Measurements from ENCODE around the gene TBX5.

Gene TBX5

DNA sequence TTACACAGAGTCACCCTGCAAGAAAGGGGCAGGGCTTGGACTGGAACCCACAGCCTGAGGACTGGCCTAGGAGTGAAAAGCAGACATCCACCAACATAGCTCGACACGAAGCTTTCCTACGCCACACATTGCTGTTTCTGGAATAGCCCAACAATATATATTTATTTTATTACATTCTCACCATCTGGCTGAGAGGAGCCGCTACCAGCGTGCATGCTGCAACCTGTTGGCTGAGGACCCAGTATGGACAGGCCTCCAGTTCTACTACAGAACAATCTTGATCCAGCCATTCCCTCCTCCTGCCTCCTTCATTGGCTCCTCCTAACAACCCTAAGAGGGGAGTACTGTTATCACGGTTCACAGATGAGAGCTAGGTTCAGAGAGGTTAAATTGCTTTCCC is 35.6 kb upstream of the TBX5 start:
- TF ChIP-seq POLR2A (IDR thresholded peaks at IDR 0.05; ENCODE audit: low read length), result no peak
- TF ChIP-seq GATA1 (IDR thresholded peaks at IDR 0.05; ENCODE audit: low read depth, low read length), result no peak
- DNase-seq, result no peak

DNA sequence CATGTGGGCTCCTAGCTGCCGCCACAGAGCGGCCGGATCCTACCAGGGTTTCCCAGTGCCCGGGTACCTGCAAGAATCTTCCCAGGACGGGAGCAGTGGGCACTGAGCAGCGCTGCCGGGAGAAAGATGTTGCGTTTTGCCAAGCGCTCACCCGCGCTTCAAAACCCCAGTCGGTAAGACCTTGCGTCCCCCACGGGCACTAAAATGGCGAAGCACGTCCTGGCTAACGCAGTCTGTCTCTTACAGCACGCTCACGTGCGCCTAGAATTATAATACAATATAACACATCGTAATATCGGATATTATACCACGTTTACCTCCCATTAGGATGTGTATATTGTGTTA is 35.1 kb upstream of the TBX5 start:
- DNase-seq, result no peak
- TF ChIP-seq POLR2A (IDR thresholded peaks at IDR 0.05; ENCODE audit: low read length) (no peak), GATA1 (IDR thresholded peaks at IDR 0.05; ENCODE audit: low read depth, low read length) (no peak)

DNA sequence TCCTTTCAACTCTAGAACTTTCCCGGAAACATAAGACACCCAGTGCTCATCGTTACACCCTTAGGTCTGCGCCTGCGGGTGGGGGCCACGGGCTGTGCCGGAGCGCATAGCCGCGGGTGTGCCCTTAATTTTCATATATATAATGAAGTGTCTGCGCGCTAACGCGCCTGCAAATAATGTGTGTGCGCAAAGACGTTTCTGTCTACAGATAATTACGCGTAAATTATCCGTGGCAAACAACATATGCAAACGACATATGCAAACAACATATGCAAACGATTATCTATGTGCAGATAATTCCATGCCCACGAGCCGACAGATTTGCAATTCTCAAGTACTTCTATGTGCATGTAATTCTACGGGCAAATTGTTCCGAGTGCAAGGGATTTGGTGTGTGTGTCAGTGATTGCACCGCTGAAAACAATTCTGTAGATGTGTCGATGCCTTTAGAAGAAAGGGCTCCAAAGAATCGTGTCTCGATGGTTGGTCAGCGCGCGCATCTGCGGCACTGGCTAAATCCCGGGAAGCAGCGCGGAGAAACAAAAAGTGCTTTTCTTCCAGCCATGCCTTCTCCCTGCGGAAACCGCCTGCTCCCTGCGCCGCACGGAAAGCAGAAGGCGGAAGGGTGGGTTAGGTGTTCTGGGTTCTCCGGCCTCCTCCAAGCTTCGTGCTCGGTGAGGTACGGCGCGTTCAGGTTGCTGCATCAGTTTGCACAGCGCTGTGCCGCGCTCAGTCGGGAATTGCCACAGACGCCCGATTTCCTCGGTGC is 34.5 kb upstream of the TBX5 start:
- DNase-seq, result no peak
- no peak for TF ChIP-seq GATA1 (IDR thresholded peaks at IDR 0.05; ENCODE audit: low read depth, low read length)
- no peak for TF ChIP-seq POLR2A (IDR thresholded peaks at IDR 0.05; ENCODE audit: low read length)

DNA sequence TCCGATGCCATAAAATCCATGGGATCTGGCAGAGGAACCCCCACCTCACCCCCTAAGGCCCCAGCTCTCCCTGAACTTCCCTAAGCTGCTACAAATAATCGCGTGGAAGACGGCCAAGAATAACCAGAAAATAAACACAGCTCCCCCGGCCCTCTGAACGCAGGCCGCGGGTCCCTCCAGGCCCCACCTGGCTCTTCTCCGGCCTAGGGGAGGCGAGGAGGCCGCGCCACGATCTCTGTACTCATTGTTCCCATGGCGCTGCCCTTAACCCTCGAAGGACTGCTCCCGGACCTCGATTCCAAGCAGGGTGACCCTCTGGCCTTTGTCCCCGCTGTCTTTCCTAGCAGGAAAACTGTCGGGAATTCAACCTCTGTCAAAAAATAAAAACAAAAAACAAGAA is 33.9 kb upstream of the TBX5 start:
- TF ChIP-seq POLR2A (IDR thresholded peaks at IDR 0.05; ENCODE audit: low read length) (no peak), GATA1 (IDR thresholded peaks at IDR 0.05; ENCODE audit: low read depth, low read length) (no peak)
- no peak for DNase-seq

DNA sequence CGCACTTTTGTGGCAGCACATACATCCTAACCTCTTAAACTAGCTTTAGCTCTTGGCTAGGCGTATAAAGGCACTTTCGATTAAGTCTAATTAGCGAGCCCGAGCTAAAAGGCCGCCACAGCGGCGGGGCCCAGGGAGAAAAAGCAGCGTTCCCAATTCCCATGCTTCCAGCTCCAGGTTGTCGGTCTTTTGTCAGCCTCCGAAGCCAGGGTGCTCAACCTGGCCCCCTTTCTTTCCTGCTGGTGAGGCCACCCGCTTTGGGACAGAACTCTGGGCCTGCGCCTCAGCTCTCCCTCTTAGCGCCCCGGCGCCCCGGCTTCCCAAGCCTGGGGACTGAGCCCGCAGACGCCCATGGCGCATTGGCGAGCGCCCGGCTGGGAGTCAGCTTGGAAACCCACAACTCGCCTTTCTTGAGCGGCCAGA is 33.3 kb upstream of the TBX5 start:
- no peak for TF ChIP-seq POLR2A (IDR thresholded peaks at IDR 0.05; ENCODE audit: low read length)
- TF ChIP-seq GATA1 (IDR thresholded peaks at IDR 0.05; ENCODE audit: low read depth, low read length), result no peak
- DNase-seq, result no peak

DNA sequence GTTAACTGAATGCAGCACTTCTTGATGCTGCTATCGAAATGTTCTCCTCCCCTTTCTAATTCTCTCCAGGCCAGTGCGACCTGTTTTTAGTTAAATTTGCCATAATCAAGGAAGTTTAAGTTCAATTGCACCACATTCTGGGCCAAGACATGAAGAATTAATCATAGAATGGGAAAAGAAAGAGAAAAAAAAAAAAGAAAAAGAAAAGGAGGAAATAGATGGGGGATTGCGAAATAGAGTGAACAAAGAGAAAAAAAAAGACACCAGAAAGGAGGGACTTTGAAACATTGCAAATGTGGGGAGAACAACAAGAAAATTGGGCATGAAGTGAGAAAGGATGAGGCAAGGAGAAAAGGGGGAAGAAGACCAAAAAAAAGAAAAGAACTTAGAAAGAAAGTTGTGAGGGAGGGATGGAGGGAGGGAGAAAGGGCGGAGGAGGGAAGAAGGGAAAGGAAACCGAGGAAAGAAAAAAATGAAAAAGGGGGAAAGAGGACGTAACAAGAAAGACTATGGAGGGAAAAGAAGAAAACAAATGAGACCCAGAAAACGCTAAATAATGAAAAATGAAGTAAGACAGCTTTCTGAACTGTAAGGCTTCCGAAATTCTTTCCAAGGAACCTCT is 32.8 kb upstream of the TBX5 start:
- no peak for DNase-seq
- TF ChIP-seq GATA1 (IDR thresholded peaks at IDR 0.05; ENCODE audit: low read depth, low read length) (no peak), POLR2A (IDR thresholded peaks at IDR 0.05; ENCODE audit: low read length) (no peak)

DNA sequence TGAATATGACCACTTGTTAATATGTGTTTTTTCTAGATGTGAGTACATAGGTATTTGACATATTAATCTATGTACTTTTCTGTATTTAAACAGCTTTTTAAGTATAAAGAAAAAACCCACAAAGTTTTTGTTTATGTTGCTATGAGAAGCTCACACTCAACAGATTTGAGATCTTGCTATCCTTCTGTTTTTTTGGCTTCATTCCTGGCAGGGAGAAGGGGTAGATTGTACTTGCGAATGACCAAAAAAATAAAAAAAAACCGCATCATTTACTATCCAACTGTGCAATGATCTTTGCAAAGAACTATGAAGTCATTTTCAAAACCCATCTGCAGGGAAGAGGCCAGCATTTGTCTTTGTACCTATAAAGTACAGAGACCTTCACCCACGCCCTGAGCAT is 28.4 kb upstream of the TBX5 start:
- DNase-seq, result no peak
- TF ChIP-seq POLR2A (IDR thresholded peaks at IDR 0.05; ENCODE audit: low read length), result no peak

DNA sequence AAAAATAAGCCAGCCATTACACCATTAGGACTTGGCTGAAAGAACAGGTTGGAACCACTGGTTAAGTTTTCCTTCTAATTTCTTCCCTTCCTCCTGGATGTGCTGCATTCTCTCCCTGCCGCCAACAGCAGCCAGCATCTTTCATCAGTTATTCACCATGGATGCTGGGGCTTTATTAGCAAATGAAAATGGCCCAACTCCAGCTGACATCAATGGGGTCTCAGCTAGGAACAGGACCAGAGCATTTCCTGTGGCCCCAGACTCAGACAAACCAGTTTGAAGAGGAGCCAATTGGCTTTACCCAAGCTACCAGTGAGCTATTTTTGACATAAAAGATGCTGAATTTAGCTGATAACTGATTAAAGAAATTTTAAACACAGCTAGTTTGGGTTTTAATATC is 26.0 kb upstream of the TBX5 start:
- TF ChIP-seq GATA1 (IDR thresholded peaks at IDR 0.05; ENCODE audit: low read depth, low read length) (no peak), POLR2A (IDR thresholded peaks at IDR 0.05; ENCODE audit: low read length) (no peak)
- DNase-seq, result no peak

DNA sequence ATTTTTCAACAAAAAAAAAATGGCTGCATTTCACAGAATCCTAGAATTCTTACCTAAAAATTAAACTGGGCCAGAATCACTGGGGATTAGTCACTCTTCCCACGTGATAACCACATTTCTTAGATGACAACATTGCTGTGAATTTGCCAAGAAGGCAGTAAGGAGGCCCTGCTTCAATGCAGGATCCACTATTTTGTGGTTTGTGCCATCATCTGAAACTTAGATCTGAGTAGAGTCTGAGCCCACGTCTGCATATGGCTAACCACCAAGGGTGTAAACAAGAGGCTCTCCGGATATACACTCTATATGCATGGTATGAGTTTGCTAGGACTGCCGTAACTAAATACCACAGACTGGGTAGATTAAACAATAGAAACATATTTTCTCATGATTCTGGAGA is 24.4 kb upstream of the TBX5 start:
- no peak for DNase-seq
- TF ChIP-seq POLR2A (IDR thresholded peaks at IDR 0.05; ENCODE audit: low read length), result no peak
- TF ChIP-seq GATA1 (IDR thresholded peaks at IDR 0.05; ENCODE audit: low read depth, low read length), result no peak

DNA sequence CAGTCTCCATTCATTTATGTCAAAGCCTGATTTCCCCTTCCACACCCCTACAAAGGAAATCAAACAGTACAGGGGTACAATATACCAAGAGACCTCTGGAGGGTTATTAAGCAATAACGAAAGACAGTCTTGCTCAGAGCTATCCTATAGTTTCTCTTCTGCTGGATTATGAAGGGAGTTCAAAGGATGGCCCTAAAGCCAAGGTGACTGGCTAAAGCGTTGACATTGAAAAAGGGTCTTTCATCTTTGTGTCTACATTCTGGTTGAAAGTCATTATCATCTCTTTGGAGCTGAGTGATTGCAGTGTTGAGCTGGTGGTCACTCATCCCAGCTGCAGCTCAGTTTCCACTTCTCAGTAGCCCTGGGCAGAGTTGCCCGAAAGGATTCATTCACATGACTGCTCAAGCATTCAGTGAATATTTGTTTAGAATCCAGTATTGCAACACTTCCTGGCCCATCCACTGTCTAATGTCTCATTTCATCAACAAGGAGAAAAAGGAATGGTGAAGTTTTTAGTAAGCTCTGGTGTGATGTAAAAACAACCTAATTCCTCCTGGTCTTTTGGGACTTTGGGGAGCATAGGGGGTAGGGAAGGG is 19.2 kb upstream of the TBX5 start:
- TF ChIP-seq GATA1 (IDR thresholded peaks at IDR 0.05; ENCODE audit: low read depth, low read length), result no peak
- no peak for TF ChIP-seq POLR2A (IDR thresholded peaks at IDR 0.05; ENCODE audit: low read length)
- DNase-seq, result no peak

DNA sequence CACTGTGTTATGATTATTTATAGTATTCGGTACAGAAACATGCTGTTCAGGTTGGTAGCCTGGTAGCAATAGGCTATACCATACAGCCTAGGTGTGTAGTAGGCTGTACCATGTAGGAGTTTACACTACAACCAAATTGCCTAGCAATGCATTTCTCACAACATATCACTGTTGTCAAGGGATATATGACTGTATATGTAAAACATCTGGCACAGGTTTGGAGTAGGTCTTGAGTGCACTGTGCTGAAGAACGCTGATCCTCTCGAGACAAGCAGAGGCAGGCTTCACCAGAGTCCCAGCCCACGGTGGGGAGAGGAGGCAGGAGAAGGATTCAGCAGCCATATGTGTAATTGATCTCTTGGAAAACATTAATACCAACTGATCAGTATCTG is 15.0 kb upstream of the TBX5 start:
- no peak for TF ChIP-seq POLR2A (IDR thresholded peaks at IDR 0.05; ENCODE audit: low read length)
- no peak for TF ChIP-seq GATA1 (IDR thresholded peaks at IDR 0.05; ENCODE audit: low read depth, low read length)
- DNase-seq, result no peak

DNA sequence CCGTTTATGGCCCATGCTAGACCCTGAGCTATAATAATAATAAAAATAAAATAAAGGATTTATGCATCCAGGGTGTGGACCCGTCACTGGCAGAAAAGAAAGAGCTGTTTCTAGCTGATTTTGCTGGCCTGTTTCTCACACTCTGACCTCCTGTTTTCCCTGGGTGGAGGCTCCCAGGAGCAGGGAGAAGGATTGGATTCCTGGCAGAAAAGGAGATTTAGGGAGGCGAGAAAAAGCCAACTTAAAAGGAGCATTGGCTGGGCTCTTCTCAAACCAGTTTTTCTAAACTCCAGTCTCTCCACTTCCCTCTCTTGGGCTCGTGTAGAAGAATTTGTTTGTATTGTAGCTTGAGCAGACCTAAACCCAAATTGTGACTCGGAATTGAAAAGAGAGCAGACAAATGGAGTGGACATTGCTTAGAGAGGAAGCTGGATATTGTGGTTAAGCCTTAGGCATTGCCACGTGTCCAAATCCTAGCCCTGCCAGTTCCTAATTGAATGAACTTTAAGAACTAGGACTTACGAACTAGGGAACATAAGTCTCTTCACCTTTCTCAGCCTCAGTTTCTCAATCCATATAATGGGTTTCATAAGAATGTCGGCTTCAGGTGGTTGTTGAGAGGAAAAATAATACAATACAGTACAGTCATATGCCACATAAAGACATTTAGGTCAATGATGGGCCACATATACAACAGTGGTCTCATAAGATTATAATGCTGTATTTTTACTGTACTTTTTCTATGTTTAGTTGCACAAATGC is 14.4 kb upstream of the TBX5 start:
- DNase-seq, result no peak
- TF ChIP-seq GATA1 (IDR thresholded peaks at IDR 0.05; ENCODE audit: low read depth, low read length), result no peak
- TF ChIP-seq POLR2A (IDR thresholded peaks at IDR 0.05; ENCODE audit: low read length), result no peak

DNA sequence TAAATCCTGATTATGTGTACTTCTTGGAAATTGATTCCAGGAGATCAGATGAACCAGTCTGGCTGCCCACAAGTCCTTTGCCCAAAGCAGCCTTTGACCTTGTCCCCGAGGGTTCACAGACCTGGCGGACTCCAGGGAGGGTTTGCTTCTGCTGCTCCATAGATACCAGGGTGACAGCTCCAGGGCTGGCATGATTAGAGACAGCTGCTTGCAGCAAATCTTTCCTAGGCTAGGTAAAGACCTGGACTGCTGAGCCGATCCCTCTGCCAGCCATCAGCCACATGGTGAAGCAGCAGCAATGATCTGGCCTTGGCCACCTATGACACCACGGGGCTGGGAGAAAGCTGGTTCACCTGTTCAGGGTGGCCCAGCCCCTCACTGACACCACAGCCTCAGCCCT is 10.1 kb upstream of the TBX5 start:
- TF ChIP-seq GATA1 (IDR thresholded peaks at IDR 0.05; ENCODE audit: low read depth, low read length), result no peak
- no peak for TF ChIP-seq POLR2A (IDR thresholded peaks at IDR 0.05; ENCODE audit: low read length)

DNA sequence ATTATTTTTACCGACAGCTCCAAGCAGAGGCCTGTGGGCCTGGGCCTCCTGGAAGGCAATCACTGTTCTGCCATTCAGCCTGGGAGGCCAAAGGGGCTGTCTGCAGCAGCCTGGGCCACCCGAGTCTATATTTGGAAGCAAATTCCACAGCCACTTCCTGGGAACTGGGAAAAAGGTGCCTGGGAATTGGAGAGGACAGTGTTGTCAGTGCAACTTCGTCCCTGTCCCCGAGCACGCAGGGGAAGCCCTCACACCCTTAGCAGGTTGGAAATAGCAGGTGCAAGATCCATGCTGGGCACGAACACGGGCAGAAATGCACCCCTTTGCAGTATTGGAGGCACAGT is 9.6 kb upstream of the TBX5 start:
- DNase-seq, result no peak
- TF ChIP-seq GATA1 (IDR thresholded peaks at IDR 0.05; ENCODE audit: low read depth, low read length) (no peak), POLR2A (IDR thresholded peaks at IDR 0.05; ENCODE audit: low read length) (no peak)

More for the DNA sequence above, 10.1 kb upstream of the TBX5 start:
- no peak for DNase-seq

Measured in erythroblast (primary cell).